GM21786 (cell line): ENCODE results near the gene EIF4E.
A peak's percentile ranks its signal among the peaks of the same experiment; 100 is the strongest.
"Not testable (repeated sequence)": the region's sequence is repeated elsewhere in the genome, so short reads cannot be mapped to it uniquely, and the experiment has no call there.

Experiments used
- ATAC-seq: cut with Tn5 transposase; IDR thresholded peaks from one replicate; pipeline ENCODE4 v1.9.1; 2021; ENCODE audit not compliant: unreplicated experiment

Gene EIF4E

GRCh38 chr4:98932539-98932938 lies 3.6 kb upstream of the EIF4E start:
- no peak for ATAC-seq

GRCh38 chr4:98930311-98930865 lies 1.5 kb upstream of the EIF4E start:
- ATAC-seq: no peak

- ATAC-seq: peak; percentile 42
These were observed 671 bp upstream of the EIF4E start for GRCh38 chr4:98929341-98930267.

- ATAC-seq: peak; percentile 30
These were observed 815 bp downstream of the EIF4E start for GRCh38 chr4:98928131-98928504.

GRCh38 chr4:98926257-98926656 lies 2.7 kb downstream of the EIF4E start:
- ATAC-seq: not testable (repeated sequence)

GRCh38 chr4:98921292-98921691 lies 7.6 kb downstream of the EIF4E start:
- no peak for ATAC-seq

GRCh38 chr4:98919996-98920395 lies 8.9 kb downstream of the EIF4E start:
- ATAC-seq: no peak

- not testable (repeated sequence) for ATAC-seq
These were observed 18.2 kb downstream of the EIF4E start for GRCh38 chr4:98910728-98911127.

GRCh38 chr4:98909646-98910401 lies 19.1 kb downstream of the EIF4E start:
- ATAC-seq: no peak

GRCh38 chr4:98908703-98909262 lies 20.1 kb downstream of the EIF4E start:
- ATAC-seq: no peak

GRCh38 chr4:98908182-98908581 lies 20.8 kb downstream of the EIF4E start:
- no peak for ATAC-seq

GRCh38 chr4:98905839-98906238 lies 23.1 kb downstream of the EIF4E start:
- ATAC-seq: no peak

GRCh38 chr4:98905297-98905696 lies 23.6 kb downstream of the EIF4E start:
- ATAC-seq: no peak

GRCh38 chr4:98903963-98904362 lies 25.0 kb downstream of the EIF4E start:
- ATAC-seq: no peak

GRCh38 chr4:98903561-98903960 lies 25.4 kb downstream of the EIF4E start:
- no peak for ATAC-seq

- no peak for ATAC-seq
These were observed 29.7 kb downstream of the EIF4E start for GRCh38 chr4:98899277-98899676.

- ATAC-seq: no peak
These were observed 37.2 kb downstream of the EIF4E start for GRCh38 chr4:98891478-98892337.

- no peak for ATAC-seq
These were observed 38.1 kb downstream of the EIF4E start for GRCh38 chr4:98890702-98891455.

- no peak for ATAC-seq
These were observed 41.8 kb downstream of the EIF4E start for GRCh38 chr4:98887145-98887544.

- ATAC-seq: not testable (repeated sequence)
These were observed 42.6 kb downstream of the EIF4E start for GRCh38 chr4:98886382-98886781.
